RWPE2 (cell line): ENCODE results near the gene PBX3.
A peak's percentile ranks its signal among the peaks of the same experiment; 100 is the strongest.

Experiments used
- ATAC-seq: fragments of 200-7000 bp; cut with Tn5 transposase; 3 replicates; pipeline ENCODE4 v1.9.1; 2021; ENCODE audit warnings: low read depth
- DNase-seq: peaks from one replicate; pipeline ENCODE4 v3.0.0-alpha.2; 2020; ENCODE audit warnings: low spot score
- H3K27ac ChIP-seq: fragments of 450-650 bp; 2 replicates; pipeline ENCODE4 v1.5.1; 2017; ENCODE audit warnings: mild to moderate bottlenecking; ENCODE audit not compliant: poor library complexity, severe bottlenecking
- H3K27me3 ChIP-seq: fragments of 250-450 bp; sonication (Bioruptor Pico); 2 replicates; pipeline ENCODE4 v1.5.1; 2021; ENCODE audit warnings: mild to moderate bottlenecking, moderate library complexity; ENCODE audit not compliant: insufficient read depth, poor library complexity, severe bottlenecking
- H3K36me3 ChIP-seq: fragments of 250-450 bp; sonication (Bioruptor Pico); 2 replicates; pipeline ENCODE4 v1.5.1; 2020; ENCODE audit warnings: low read depth, mild to moderate bottlenecking, moderate library complexity
- H3K4me1 ChIP-seq: fragments of 250-450 bp; sonication (Bioruptor Pico); 2 replicates; pipeline ENCODE4 v1.5.1; 2021; ENCODE audit warnings: mild to moderate bottlenecking, moderate library complexity; ENCODE audit not compliant: insufficient read depth, poor library complexity, severe bottlenecking
- H3K4me3 ChIP-seq: fragments of 250-450 bp; sonication (Bioruptor Pico); 2 replicates; pipeline ENCODE4 v1.5.1; 2021; ENCODE audit warnings: mild to moderate bottlenecking, moderate library complexity; ENCODE audit not compliant: severe bottlenecking
- H3K9me3 ChIP-seq: fragments of 250-450 bp; sonication (Bioruptor Pico); 2 replicates; pipeline ENCODE4 v1.5.1; 2021; ENCODE audit warnings: mild to moderate bottlenecking, moderate library complexity; ENCODE audit not compliant: severe bottlenecking
- TF ChIP-seq, protein P1 (sequence below): fragments of 450-650 bp; IDR thresholded peaks from one replicate; pipeline ENCODE4 v1.5.1; 2017; ENCODE audit warnings: mild to moderate bottlenecking, moderate library complexity; ENCODE audit not compliant: poor library complexity, severe bottlenecking

Gene PBX3

DNA sequence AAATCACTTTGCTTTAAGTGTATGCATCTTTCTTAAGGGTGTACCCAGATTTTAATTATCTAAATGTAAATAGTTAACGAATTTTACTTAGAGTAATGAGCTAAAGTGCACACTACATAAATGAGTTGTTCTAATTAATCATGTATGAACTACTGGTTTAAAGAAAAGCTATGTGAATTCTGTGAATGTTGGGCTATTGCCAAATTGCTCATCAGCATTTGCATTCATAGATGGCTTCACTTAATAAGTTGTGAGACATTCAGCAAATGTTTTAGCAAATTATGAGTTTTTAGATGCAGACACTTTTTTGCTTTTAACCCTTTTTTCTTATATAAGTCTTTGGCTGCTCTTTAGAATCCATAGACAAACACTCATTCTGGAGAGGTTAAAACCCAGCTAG lies 175.7 kb downstream of the PBX3 start:
- Histone ChIP-seq H3K27me3 (no peaks in the 10 kb centered on the region), H3K36me3 (no peaks in the 10 kb centered on the region), H3K4me1 (no peaks in the 10 kb centered on the region), H3K27ac (no peak overlapping the region), H3K9me3 (no peaks in the 10 kb centered on the region), H3K4me3 (no peak overlapping the region)
- DNase-seq (no peak), ATAC-seq (no peak)
- TF ChIP-seq, protein P1, sequence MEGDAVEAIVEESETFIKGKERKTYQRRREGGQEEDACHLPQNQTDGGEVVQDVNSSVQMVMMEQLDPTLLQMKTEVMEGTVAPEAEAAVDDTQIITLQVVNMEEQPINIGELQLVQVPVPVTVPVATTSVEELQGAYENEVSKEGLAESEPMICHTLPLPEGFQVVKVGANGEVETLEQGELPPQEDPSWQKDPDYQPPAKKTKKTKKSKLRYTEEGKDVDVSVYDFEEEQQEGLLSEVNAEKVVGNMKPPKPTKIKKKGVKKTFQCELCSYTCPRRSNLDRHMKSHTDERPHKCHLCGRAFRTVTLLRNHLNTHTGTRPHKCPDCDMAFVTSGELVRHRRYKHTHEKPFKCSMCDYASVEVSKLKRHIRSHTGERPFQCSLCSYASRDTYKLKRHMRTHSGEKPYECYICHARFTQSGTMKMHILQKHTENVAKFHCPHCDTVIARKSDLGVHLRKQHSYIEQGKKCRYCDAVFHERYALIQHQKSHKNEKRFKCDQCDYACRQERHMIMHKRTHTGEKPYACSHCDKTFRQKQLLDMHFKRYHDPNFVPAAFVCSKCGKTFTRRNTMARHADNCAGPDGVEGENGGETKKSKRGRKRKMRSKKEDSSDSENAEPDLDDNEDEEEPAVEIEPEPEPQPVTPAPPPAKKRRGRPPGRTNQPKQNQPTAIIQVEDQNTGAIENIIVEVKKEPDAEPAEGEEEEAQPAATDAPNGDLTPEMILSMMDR: no peak

DNA sequence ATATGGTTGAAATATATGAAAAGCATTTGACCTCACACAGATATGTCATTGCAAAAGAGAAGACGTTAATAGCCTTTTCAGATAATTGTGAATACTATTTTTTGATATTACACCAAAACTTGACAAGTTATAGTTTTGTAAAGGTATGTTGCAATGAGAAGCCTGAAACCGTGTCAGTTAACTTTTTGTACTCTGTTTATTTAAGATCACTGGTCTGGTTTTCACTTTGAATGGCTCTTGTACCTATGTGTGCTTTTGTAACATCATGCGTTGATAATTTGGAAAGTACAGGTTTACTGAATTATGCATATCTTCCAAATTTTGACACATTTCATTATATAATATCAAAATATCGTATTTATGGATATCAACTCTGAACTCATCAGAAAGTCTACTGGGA lies 177.2 kb downstream of the PBX3 start:
- Histone ChIP-seq H3K36me3 (no peaks in the 10 kb centered on the region), H3K27ac (no peak overlapping the region), H3K27me3 (no peaks in the 10 kb centered on the region), H3K4me3 (no peak overlapping the region), H3K4me1 (no peaks in the 10 kb centered on the region), H3K9me3 (no peaks in the 10 kb centered on the region)
- TF ChIP-seq, protein P1: no peak
- DNase-seq: no peak
- no peak for ATAC-seq

DNA sequence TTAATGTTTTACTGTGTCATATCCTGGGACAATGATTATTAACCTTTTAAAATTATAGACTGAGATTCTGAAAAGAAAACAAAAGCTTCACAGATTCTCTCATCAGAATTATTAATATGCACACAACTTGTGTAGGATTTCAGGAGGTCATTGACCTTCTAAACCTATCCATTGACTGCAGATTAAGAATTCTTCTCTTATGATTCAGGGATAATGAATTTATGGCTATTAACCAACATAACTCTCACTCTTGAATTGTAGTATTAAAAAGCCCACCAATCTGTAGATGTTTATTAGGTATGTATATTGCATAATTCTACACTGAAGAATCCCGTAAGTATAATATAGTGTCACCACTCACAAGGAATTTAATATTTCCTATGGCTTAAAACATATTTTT lies 179.8 kb downstream of the PBX3 start:
- Histone ChIP-seq H3K27me3 (no peaks in the 10 kb centered on the region), H3K4me3 (no peak overlapping the region), H3K36me3 (no peaks in the 10 kb centered on the region), H3K9me3 (no peaks in the 10 kb centered on the region), H3K27ac (peak overlapping the region; percentile 20), H3K4me1 (peaks cover 17% of the 10 kb centered on the region)
- DNase-seq: no peak
- ATAC-seq: no peak
- TF ChIP-seq, protein P1: no peak

DNA sequence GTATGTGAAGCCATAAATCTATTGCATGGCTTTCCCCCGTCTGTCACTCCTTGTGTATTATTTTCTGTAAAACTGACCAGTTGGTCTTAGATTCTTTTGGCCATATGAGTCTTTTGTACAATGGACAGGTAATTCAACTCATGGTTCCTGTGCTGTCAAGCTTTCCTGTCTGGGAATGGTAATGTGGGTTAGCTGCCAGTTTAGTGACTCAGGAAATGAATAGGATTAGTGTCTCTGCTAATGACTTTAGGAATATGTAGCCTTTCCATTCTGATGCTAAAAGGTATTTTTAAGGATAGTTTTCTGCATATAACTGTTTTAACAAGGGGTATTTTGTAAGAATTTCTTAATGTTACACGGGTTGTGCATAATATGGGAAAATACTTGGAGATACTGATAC lies 182.7 kb downstream of the PBX3 start:
- TF ChIP-seq, protein P1: no peak
- Histone ChIP-seq H3K4me1 (peaks cover 25% of the 10 kb centered on the region), H3K27me3 (no peaks in the 10 kb centered on the region), H3K36me3 (no peaks in the 10 kb centered on the region; the same call in 1 of the 2 replicates), H3K27ac (peak overlapping the region; percentile 68), H3K9me3 (no peaks in the 10 kb centered on the region), H3K4me3 (no peak overlapping the region)
- ATAC-seq (no peak), DNase-seq (no peak)

DNA sequence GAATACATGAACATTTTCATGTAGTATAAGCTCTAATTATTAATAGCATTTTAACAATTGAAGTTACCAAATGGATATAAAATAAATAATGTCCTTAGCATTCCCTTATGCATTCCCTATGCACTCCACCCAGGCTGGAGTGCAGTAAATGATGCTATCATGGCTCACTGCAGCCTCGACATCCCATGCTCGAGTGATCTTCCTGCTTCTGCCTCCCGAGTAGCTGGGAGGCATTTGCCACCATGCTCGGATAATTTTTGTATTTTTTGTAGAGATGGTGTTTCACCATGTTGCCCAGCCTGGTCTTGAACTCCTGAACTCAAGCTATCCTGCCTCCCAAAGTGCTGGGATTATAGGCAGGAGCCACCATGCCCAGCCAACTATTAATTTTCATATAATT lies 184.0 kb downstream of the PBX3 start:
- Histone ChIP-seq H3K27ac (peak overlapping the region; percentile 68), H3K4me3 (no peak overlapping the region), H3K4me1 (peaks cover 25% of the 10 kb centered on the region), H3K27me3 (no peaks in the 10 kb centered on the region), H3K36me3 (peaks cover 10% of the 10 kb centered on the region), H3K9me3 (no peaks in the 10 kb centered on the region)
- DNase-seq: no peak
- no peak for ATAC-seq
- TF ChIP-seq, protein P1: no peak
